ENCODE results near the gene XDH.

The XDH gene

DNA sequence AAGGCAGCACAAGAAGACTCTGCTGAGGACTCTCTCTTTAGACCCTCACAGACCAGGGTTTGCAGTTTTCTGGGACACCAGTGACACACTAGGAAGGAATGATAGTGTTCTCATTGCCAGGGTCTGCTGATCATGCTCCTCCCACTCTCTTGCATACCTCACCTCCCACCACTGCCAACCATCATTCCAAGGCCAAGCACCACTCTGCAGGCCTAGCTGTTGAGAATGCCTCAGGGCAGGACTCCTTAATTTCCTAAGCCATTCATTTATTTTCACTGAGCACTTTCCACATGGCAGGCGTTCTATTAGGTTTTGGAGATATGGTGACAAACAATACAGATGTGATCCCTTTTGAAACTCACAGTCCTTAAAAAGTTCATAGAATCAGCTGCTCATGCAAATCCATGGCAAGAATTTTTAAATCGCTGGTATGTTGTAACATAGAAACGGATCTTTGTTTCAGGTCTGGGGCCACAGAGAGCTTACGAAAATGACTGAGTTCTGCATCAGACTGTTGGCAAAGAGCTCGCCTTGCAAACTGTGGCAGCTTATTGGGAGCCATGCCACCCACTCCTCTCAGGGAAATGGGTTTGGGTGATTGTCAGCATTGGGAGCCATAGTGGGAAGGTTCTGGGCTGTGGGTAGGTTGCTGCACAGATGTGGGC is 78.5 kb downstream of the XDH start:
- no peak for ATAC-seq
- Mint-ChIP-seq H3K4me1 (no peaks in the 10 kb centered on the region), H3K9me3 (no peaks in the 10 kb centered on the region), H3K36me3 (ENCODE audit: low read depth) (no peaks in the 10 kb centered on the region), H3K27ac (no peak overlapping the region), H3K27me3 (peaks cover 4% of the 10 kb centered on the region), H3K4me3 (no peak overlapping the region)
- no peak for DNase-seq

GRCh38 chr2:31334311-31335026 is 80.1 kb downstream of the XDH start:
- no peak overlapping the region for H3K27ac Mint-ChIP-seq
- no peaks in the 10 kb centered on the region for H3K36me3 Mint-ChIP-seq (ENCODE audit: low read depth)
- H3K9me3 Mint-ChIP-seq, result no peaks in the 10 kb centered on the region
- DNase-seq (no peak), ATAC-seq (no peak)
- H3K4me1 Mint-ChIP-seq, result no peaks in the 10 kb centered on the region
- peaks cover 4% of the 10 kb centered on the region for H3K27me3 Mint-ChIP-seq
- no peak overlapping the region for H3K4me3 Mint-ChIP-seq

DNA sequence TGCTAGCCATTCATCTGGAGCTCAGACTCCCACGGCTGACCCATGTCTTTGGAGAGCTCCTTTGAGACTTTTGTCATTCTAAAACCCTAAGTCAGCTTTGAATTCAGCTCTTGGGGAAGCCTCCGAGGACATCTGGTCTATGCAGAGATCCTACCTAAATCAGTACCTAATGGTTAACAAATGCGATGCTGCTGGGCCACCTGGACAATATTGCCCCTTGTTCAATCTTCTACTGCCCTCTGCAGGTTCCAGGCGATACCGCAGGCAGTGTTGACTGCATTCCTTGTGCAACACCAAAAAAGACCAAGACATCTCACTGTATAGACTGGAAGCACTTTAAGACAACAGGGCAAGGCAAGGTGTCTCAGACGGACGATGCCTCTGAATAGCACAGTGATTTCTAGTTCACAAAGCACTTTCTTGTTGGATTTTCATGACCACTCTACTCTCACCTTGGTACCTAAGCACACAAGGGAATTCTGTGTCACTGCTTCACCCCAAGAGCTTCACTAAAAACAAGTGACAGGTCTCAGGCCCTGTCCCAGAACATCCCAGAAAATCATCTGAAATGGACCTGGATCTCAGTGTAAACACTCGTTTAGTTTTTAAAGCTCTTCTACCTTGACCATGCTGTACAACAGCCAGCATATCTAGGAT is 80.9 kb downstream of the XDH start:
- ATAC-seq (peak; percentile 68), DNase-seq (peak; percentile 75)
- Mint-ChIP-seq H3K9me3 (no peaks in the 10 kb centered on the region), H3K36me3 (ENCODE audit: low read depth) (no peaks in the 10 kb centered on the region), H3K27ac (no peak overlapping the region), H3K4me3 (no peak overlapping the region), H3K4me1 (no peaks in the 10 kb centered on the region), H3K27me3 (peaks cover 4% of the 10 kb centered on the region)

DNA sequence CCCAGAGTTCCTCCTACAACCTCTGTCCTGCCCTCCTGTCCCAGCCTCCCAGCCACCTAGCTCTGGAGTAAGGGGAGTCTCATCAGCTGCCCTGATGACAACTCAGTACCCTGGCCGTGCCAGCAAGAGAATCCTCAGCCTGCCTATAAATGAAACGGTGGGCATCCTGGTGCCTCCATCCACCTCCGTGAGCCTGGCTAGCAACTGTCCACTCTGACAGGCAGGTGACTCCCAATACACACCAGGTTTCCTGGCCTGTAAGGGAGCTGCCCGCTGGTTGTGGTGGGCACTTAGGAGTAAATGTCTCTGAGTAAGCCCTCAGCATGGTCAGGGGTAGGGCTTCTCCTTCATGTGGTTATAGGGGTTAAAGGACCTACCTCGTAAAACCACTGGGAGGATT is 81.5 kb downstream of the XDH start:
- no peak for DNase-seq
- no peaks in the 10 kb centered on the region for H3K9me3 Mint-ChIP-seq

GRCh38 chr2:31332521-31332920 is 82.0 kb downstream of the XDH start:
- DNase-seq, result no peak
- no peak overlapping the region for H3K27ac Mint-ChIP-seq
- no peak overlapping the region for H3K4me3 Mint-ChIP-seq
- no peaks in the 10 kb centered on the region for H3K36me3 Mint-ChIP-seq (ENCODE audit: low read depth)
- no peaks in the 10 kb centered on the region for H3K9me3 Mint-ChIP-seq
- H3K4me1 Mint-ChIP-seq, result no peaks in the 10 kb centered on the region
- ATAC-seq, result no peak
- H3K27me3 Mint-ChIP-seq, result peaks cover 4% of the 10 kb centered on the region

More for the DNA sequence above, 81.5 kb downstream of the XDH start:
- H3K27ac Mint-ChIP-seq, result no peak overlapping the region
- no peak for ATAC-seq
- H3K36me3 Mint-ChIP-seq (ENCODE audit: low read depth), result no peaks in the 10 kb centered on the region
- peaks cover 4% of the 10 kb centered on the region for H3K27me3 Mint-ChIP-seq
- no peaks in the 10 kb centered on the region for H3K4me1 Mint-ChIP-seq
- H3K4me3 Mint-ChIP-seq, result no peak overlapping the region

- DNase-seq (no peak), ATAC-seq (no peak)
- Mint-ChIP-seq H3K9me3 (no peaks in the 10 kb centered on the region), H3K27me3 (peaks cover 4% of the 10 kb centered on the region), H3K36me3 (ENCODE audit: low read depth) (no peaks in the 10 kb centered on the region), H3K27ac (no peak overlapping the region), H3K4me3 (no peak overlapping the region), H3K4me1 (no peaks in the 10 kb centered on the region)
These were observed 83.4 kb downstream of the XDH start for GRCh38 chr2:31331156-31331555.

DNA sequence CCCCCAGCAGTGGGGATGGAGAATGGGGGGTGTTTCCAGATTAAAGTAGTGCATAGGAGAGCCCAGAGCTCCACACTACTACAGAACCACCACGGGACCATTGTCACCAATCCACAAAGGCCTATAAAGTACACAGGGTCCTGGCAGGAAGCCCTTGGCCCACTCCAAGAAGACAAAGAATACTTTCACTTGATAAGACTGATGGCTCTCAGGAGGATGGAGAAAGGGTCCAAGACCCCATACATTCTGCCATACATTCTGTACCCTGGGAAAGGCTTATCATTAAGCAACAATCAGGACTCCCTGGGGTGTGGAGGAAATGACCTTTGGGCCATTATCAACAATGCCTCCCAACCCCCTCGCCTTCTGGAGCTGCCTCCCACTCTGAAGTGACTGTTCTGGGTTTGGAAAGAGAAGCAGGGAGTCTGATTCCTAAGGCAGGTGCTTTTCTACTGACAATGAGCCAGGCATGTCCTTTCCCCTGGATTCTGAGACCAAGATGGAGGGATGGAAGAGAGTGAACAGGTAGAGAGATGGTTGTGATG is 85.4 kb downstream of the XDH start:
- no peak for DNase-seq
- H3K4me1 Mint-ChIP-seq, result peaks cover 6% of the 10 kb centered on the region
- no peak overlapping the region for H3K4me3 Mint-ChIP-seq
- no peak overlapping the region for H3K27ac Mint-ChIP-seq
- no peak for ATAC-seq
- H3K9me3 Mint-ChIP-seq, result no peaks in the 10 kb centered on the region
- H3K27me3 Mint-ChIP-seq, result peaks cover 2% of the 10 kb centered on the region
- no peaks in the 10 kb centered on the region for H3K36me3 Mint-ChIP-seq (ENCODE audit: low read depth)

DNA sequence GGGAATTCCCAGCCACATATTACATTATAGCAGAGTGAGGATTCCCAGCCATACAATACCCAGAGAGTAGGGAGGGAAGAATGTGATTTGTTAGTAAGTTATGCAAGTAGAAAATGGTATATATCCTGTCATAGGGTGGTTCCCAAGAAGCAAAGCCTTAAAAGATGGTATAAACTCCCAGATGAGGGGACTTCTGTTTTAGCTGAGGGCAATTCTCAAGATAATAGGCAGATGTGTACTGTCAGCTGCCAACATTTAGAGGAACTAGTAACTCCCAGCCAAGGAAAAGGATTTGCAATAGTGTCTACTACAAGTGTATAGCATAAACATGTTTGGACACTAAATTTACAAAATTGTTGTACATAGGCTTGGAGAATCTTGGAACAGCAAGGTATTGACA is 86.5 kb downstream of the XDH start:
- no peak for ATAC-seq

GRCh38 chr2:31327505-31327904 is 87.0 kb downstream of the XDH start:
- no peaks in the 10 kb centered on the region for H3K27me3 Mint-ChIP-seq
- no peak for DNase-seq
- H3K27ac Mint-ChIP-seq, result no peak overlapping the region
- H3K9me3 Mint-ChIP-seq, result no peaks in the 10 kb centered on the region
- H3K36me3 Mint-ChIP-seq (ENCODE audit: low read depth), result no peaks in the 10 kb centered on the region
- H3K4me1 Mint-ChIP-seq, result peaks cover 22% of the 10 kb centered on the region
- ATAC-seq, result no peak
- no peak overlapping the region for H3K4me3 Mint-ChIP-seq

More for the DNA sequence above, 86.5 kb downstream of the XDH start:
- Mint-ChIP-seq H3K4me3 (no peak overlapping the region), H3K9me3 (no peaks in the 10 kb centered on the region), H3K36me3 (ENCODE audit: low read depth) (no peaks in the 10 kb centered on the region), H3K4me1 (peaks cover 17% of the 10 kb centered on the region), H3K27me3 (no peaks in the 10 kb centered on the region), H3K27ac (no peak overlapping the region)
- no peak for DNase-seq

GRCh38 chr2:31324016-31324633 is 90.4 kb downstream of the XDH start:
- DNase-seq (no peak), ATAC-seq (peak; percentile 47)
- Mint-ChIP-seq H3K4me1 (peaks cover 37% of the 10 kb centered on the region), H3K36me3 (ENCODE audit: low read depth) (no peaks in the 10 kb centered on the region), H3K27ac (no peak overlapping the region), H3K9me3 (no peaks in the 10 kb centered on the region), H3K27me3 (no peaks in the 10 kb centered on the region), H3K4me3 (peak overlapping the region; percentile 25)

GRCh38 chr2:31322371-31322770 is 92.2 kb downstream of the XDH start:
- Mint-ChIP-seq H3K27ac (peak overlapping the region; percentile 19), H3K9me3 (no peaks in the 10 kb centered on the region), H3K27me3 (no peaks in the 10 kb centered on the region), H3K36me3 (ENCODE audit: low read depth) (no peaks in the 10 kb centered on the region), H3K4me3 (no peak overlapping the region), H3K4me1 (peaks cover 55% of the 10 kb centered on the region)
- no peak for ATAC-seq
- no peak for DNase-seq

GRCh38 chr2:31319406-31320175 is 95.0 kb downstream of the XDH start:
- H3K4me3 Mint-ChIP-seq, result no peak overlapping the region
- no peaks in the 10 kb centered on the region for H3K27me3 Mint-ChIP-seq
- peak overlapping the region; percentile 20 for H3K27ac Mint-ChIP-seq
- peak; percentile 20 for DNase-seq
- ATAC-seq, result peak; percentile 65
- H3K4me1 Mint-ChIP-seq, result peaks cover 56% of the 10 kb centered on the region
- no peaks in the 10 kb centered on the region for H3K9me3 Mint-ChIP-seq
- H3K36me3 Mint-ChIP-seq (ENCODE audit: low read depth), result no peaks in the 10 kb centered on the region

DNA sequence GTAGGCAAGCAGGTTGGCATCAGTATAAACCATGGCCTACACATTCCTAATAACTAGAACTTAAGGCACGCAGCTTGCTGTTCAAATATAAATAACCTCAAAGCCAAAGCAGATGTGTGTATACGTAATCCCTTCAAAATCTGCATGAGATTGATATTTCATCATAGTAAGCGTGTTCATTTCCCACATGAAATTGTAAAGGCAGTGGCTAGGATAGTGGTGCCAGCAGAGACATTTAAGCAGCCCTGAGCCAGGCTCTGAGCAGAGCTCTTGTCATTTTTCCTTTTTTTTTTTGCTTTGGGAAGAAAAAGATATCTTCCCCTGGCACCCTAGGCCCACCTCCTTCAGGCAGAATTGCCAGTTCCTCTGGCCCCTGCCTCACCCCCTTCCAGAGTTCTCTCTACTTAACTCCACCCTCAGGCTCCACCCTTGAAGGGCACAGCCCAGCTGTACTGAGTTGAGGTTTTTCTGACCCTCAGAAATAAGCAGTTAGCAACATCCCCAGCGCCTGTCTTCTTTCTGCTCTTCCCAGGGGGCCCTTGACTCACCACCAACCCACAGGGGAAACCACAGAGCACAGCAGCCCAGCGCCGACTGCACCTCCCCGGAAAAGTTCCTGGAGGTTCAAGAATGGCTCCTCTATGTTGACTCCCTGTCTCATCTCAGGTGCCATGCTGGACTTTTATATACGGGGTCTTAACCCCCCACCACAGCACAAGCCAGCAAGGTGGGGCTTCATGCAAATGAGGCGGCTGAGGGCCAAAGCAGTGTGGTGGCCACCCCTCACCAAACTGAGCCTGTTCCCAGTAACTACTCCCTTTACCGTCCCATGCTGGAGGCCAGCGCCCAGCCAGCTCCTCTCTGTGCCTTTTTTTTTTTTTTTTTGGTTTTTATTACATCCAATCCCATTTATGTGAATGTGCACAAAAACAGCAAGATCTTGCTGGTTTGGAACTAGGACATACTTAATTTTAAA is 95.9 kb downstream of the XDH start:
- H3K4me1 Mint-ChIP-seq, result peaks cover 46% of the 10 kb centered on the region
- no peaks in the 10 kb centered on the region for H3K36me3 Mint-ChIP-seq (ENCODE audit: low read depth)

More for the DNA sequence above, 95.9 kb downstream of the XDH start:
- ATAC-seq, result peak; percentile 85
- no peak overlapping the region for H3K4me3 Mint-ChIP-seq
- no peaks in the 10 kb centered on the region for H3K9me3 Mint-ChIP-seq
- H3K27me3 Mint-ChIP-seq, result no peaks in the 10 kb centered on the region
- peak; percentile 57 for DNase-seq
- H3K27ac Mint-ChIP-seq, result peak overlapping the region; percentile 39
